ENCODE results near the gene SQSTM1.
"Not testable (repeated sequence)": the region's sequence is repeated elsewhere in the genome, so short reads cannot be mapped to it uniquely, and the experiment has no call there.

Gene SQSTM1

GRCh38 chr5:179860301-179860700, 39.6 kb downstream of the SQSTM1 start:
- DNase-seq = no peak

GRCh38 chr5:179862296-179862695, 41.6 kb downstream of the SQSTM1 start:
- no peak for DNase-seq

GRCh38 chr5:179862891-179863290, 42.2 kb downstream of the SQSTM1 start:
- DNase-seq = no peak

GRCh38 chr5:179863449-179864085, 42.9 kb downstream of the SQSTM1 start:
- DNase-seq = no peak

- DNase-seq = no peak
These were observed 44.0 kb downstream of the SQSTM1 start for GRCh38 chr5:179864686-179865085.

GRCh38 chr5:179865491-179866240, 45.0 kb downstream of the SQSTM1 start:
- peak; percentile 42 for DNase-seq

GRCh38 chr5:179866241-179867078, 45.8 kb downstream of the SQSTM1 start:
- peak; percentile 51 for DNase-seq

- DNase-seq = no peak
These were observed 46.4 kb downstream of the SQSTM1 start for GRCh38 chr5:179867079-179867465.

- no peak for DNase-seq
These were observed 46.8 kb downstream of the SQSTM1 start for GRCh38 chr5:179867476-179867875.

- DNase-seq = no peak
These were observed 47.8 kb downstream of the SQSTM1 start for GRCh38 chr5:179868541-179868940.

- DNase-seq = no peak
These were observed 48.4 kb downstream of the SQSTM1 start for GRCh38 chr5:179869101-179869500.

GRCh38 chr5:179869641-179870402, 49.1 kb downstream of the SQSTM1 start:
- no peak for DNase-seq

GRCh38 chr5:179870403-179870903, 49.7 kb downstream of the SQSTM1 start:
- DNase-seq = peak; percentile 22

- no peak for DNase-seq
These were observed 50.2 kb downstream of the SQSTM1 start for GRCh38 chr5:179870952-179871351.

- DNase-seq = not testable (repeated sequence)
These were observed 50.8 kb downstream of the SQSTM1 start for GRCh38 chr5:179871533-179871932.

- no peak for DNase-seq
These were observed 51.5 kb downstream of the SQSTM1 start for GRCh38 chr5:179872055-179872827.

- DNase-seq = no peak
These were observed 52.3 kb downstream of the SQSTM1 start for GRCh38 chr5:179872828-179873575.

- DNase-seq = no peak
These were observed 52.9 kb downstream of the SQSTM1 start for GRCh38 chr5:179873588-179874110.

- no peak for DNase-seq
These were observed 53.4 kb downstream of the SQSTM1 start for GRCh38 chr5:179874136-179874535.

- DNase-seq = no peak
These were observed 54.0 kb downstream of the SQSTM1 start for GRCh38 chr5:179874536-179875292.
